ENCODE results near the gene ERMP1.

- no peak for TF ChIP-seq CTCF (conservative IDR thresholded peaks at IDR 0.05; ENCODE audit: low read depth, low read length)
- no peak for TF ChIP-seq EZH2phosphoT487 (IDR thresholded peaks at IDR 0.05; ENCODE audit: borderline replicate concordance, low read length)
Measured at GRCh38 chr9:5870020-5870339, 37.1 kb upstream of the ERMP1 start.

Data from PC-3 (cell line).